DND-41 (cell line): ENCODE data around the gene GPR55.

Source experiments
- ATAC-seq: fragments of 200-7000 bp; cut with Tn5 transposase; 3 replicates; pipeline ENCODE4 v1.9.1; 2021; ENCODE audit warnings: low read depth; ENCODE audit not compliant: insufficient read depth
- DNase-seq: peaks from one replicate; pipeline ENCODE4 v3.0.0-alpha.2; 2020
- H2AFZ ChIP-seq: 2 replicates; pipeline ENCODE4 v1.6.0; 2012; ENCODE audit warnings: low read depth, low read length
- H3K27ac ChIP-seq: 2 replicates; pipeline ENCODE4 v1.5.1; 2012; ENCODE audit warnings: low read length, inconsistent platforms
- H3K27me3 ChIP-seq: fragments of 200-600 bp; sonication (generic); 2 replicates; pipeline ENCODE4 v1.6.0; 2012; ENCODE audit warnings: low read length, mild to moderate bottlenecking, inconsistent platforms; ENCODE audit not compliant: insufficient read depth, poor library complexity
- H3K36me3 ChIP-seq: 2 replicates; pipeline ENCODE4 v1.5.1; 2012; ENCODE audit warnings: low read length, inconsistent platforms; ENCODE audit not compliant: insufficient read depth
- H3K4me1 ChIP-seq: 2 replicates; pipeline ENCODE4 v1.5.1; 2012; ENCODE audit warnings: mild to moderate bottlenecking, low read length; ENCODE audit not compliant: insufficient read depth
- H3K4me2 ChIP-seq: 2 replicates; pipeline ENCODE4 v1.6.0; 2012; ENCODE audit warnings: mild to moderate bottlenecking, moderate library complexity, low read length, inconsistent platforms; ENCODE audit not compliant: insufficient read depth
- H3K4me3 ChIP-seq, 2 experiments: fragments of 200-600 bp in 1 of 2; shearing (Covaris generic) in 1 of 2; 2 replicates each; pipeline ENCODE4 v1.5.1; 2012 to 2016; ENCODE audit warnings: inconsistent platforms in 2 of 2, low read length in 2 of 2, mild to moderate bottlenecking in 2 of 2, low read depth in 1 of 2, moderate library complexity in 1 of 2
- H3K79me2 ChIP-seq: 2 replicates; pipeline ENCODE4 v1.6.0; 2012; ENCODE audit warnings: low read length, inconsistent platforms; ENCODE audit not compliant: insufficient read depth
- H3K9ac ChIP-seq: 2 replicates; pipeline ENCODE4 v1.6.0; 2012; ENCODE audit warnings: low read depth, mild to moderate bottlenecking, inconsistent platforms, low read length, moderate library complexity
- H3K9me3 ChIP-seq: 2 replicates; pipeline ENCODE4 v1.5.1; 2012; ENCODE audit warnings: low read length, moderate library complexity, mild to moderate bottlenecking, inconsistent platforms; ENCODE audit not compliant: insufficient read depth, severe bottlenecking
- H4K20me1 ChIP-seq: 2 replicates; pipeline ENCODE4 v1.6.0; 2012; ENCODE audit warnings: low read length; ENCODE audit not compliant: insufficient read depth
- EZH2 ChIP-seq: IDR thresholded peaks from 3 replicates; pipeline ENCODE4 v1.6.1; 2012; ENCODE audit warnings: borderline replicate concordance, low read depth, mild to moderate bottlenecking, moderate library complexity, low read length, inconsistent platforms; ENCODE audit not compliant: severe bottlenecking
- TF ChIP-seq, protein P1 (sequence below): IDR thresholded peaks from 2 replicates; pipeline ENCODE4 v1.5.1; 2012; ENCODE audit warnings: borderline replicate concordance, low read length, moderate library complexity, mild to moderate bottlenecking; ENCODE audit not compliant: poor library complexity, severe bottlenecking; ENCODE audit errors: extremely low read depth

GPR55 gene

GRCh38 chr2:230930149-230930780, 5.2 kb upstream of the GPR55 start:
- no peaks in the 10 kb centered on the region for H3K9me3 ChIP-seq
- no peak for TF ChIP-seq EZH2
- TF ChIP-seq, protein P1, sequence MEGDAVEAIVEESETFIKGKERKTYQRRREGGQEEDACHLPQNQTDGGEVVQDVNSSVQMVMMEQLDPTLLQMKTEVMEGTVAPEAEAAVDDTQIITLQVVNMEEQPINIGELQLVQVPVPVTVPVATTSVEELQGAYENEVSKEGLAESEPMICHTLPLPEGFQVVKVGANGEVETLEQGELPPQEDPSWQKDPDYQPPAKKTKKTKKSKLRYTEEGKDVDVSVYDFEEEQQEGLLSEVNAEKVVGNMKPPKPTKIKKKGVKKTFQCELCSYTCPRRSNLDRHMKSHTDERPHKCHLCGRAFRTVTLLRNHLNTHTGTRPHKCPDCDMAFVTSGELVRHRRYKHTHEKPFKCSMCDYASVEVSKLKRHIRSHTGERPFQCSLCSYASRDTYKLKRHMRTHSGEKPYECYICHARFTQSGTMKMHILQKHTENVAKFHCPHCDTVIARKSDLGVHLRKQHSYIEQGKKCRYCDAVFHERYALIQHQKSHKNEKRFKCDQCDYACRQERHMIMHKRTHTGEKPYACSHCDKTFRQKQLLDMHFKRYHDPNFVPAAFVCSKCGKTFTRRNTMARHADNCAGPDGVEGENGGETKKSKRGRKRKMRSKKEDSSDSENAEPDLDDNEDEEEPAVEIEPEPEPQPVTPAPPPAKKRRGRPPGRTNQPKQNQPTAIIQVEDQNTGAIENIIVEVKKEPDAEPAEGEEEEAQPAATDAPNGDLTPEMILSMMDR = no peak
- ATAC-seq (no peak), DNase-seq (no peak)
- no peaks in the 10 kb centered on the region for H3K79me2 ChIP-seq
- H4K20me1 ChIP-seq = no peaks in the 10 kb centered on the region
- no peaks in the 10 kb centered on the region for H3K36me3 ChIP-seq
- no peaks in the 10 kb centered on the region for H3K27me3 ChIP-seq
- H2AFZ ChIP-seq = no peak overlapping the region
- no peak overlapping the region for H3K4me2 ChIP-seq
- H3K4me3 ChIP-seq = no peak overlapping the region
- H3K4me1 ChIP-seq = no peaks in the 10 kb centered on the region
- no peak overlapping the region for H3K9ac ChIP-seq
- no peak overlapping the region for H3K27ac ChIP-seq

DNA sequence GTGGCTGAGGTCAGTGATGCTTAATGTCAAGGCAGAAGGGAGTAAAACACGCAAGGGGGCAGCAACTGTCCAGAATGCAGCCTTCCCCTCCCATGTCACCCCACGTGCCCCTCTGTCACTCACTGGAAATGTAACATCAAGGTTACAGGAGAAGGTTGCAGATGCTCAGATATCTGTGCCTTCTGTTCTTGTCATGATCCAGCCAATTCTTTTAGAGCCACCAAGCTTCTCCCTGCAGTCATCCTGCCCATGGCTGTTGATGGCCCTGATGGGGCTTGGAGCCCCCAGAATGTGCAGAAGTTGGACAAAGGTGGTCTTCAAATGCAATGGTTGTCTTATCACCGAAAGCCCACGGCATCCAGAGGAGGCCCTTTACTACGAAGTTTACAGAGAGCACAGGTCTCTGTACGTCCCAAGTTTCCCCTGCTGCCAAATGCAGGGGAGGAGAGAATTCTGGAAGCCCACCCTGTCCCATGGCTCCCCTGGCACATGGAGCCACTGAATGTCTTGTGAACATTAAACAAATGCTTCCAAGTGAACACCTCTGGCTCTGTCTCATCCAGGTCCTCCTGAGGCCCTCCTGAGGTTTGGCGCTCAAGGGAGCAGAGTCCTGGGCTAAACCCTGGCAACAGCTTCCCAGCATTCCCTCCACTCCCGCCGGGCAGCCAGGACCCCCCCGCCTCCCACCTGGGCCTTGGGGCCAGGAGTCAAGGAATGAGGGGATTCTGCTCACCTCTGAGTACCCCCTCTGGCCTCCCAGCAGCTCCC, 4.5 kb upstream of the GPR55 start:
- H3K9ac ChIP-seq = no peak overlapping the region

DNA sequence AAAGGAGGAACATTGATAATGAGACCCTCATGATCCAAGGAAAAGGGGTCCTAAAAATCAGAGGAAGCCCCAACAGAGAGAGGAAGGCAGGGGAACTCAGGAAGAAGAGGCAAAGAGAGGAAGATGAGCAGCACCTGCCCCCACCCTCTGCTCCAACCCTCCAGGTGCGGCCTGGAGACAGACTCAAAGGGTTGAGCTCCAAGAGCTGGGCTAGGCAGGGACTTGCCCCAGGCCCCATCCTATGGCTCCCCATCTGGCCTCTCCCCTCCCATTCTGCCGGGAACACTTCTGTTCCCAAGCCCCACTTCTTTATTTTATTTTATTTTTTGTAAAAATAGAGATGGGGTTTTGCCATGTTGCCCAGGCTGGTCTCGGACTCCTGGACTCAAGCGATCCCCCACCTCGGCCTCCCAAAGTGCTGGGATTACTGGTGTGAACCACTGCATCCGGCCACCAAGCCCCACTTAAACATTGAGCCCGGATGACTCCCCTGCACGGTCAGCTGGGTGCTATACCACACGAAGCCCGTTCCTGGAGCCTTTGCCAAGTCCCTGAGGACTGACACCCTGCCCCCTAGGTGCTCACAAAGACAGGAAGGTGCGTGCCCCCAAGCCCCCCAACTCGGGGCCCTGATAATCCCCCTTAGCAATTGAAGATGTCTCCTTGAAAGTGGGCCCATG, 3.8 kb upstream of the GPR55 start:
- Histone ChIP-seq H4K20me1 (no peaks in the 10 kb centered on the region), H2AFZ (no peak overlapping the region), H3K27me3 (no peaks in the 10 kb centered on the region), H3K4me2 (no peak overlapping the region), H3K4me3 (no peak overlapping the region), H3K79me2 (no peaks in the 10 kb centered on the region), H3K4me1 (no peaks in the 10 kb centered on the region), H3K36me3 (no peaks in the 10 kb centered on the region), H3K9ac (no peak overlapping the region), H3K9me3 (no peaks in the 10 kb centered on the region), H3K27ac (no peak overlapping the region)
- ATAC-seq = no peak
- DNase-seq = no peak
- TF ChIP-seq, protein P1 = no peak
- no peak for TF ChIP-seq EZH2

More for the DNA sequence above, 4.5 kb upstream of the GPR55 start:
- no peaks in the 10 kb centered on the region for H3K36me3 ChIP-seq
- no peak overlapping the region for H3K4me3 ChIP-seq
- DNase-seq (no peak), ATAC-seq (no peak)
- H3K79me2 ChIP-seq = no peaks in the 10 kb centered on the region
- no peaks in the 10 kb centered on the region for H3K9me3 ChIP-seq
- no peak overlapping the region for H3K27ac ChIP-seq
- H3K4me1 ChIP-seq = no peaks in the 10 kb centered on the region
- no peak for TF ChIP-seq EZH2
- TF ChIP-seq, protein P1 = no peak
- H2AFZ ChIP-seq = no peak overlapping the region
- H4K20me1 ChIP-seq = no peaks in the 10 kb centered on the region
- no peak overlapping the region for H3K4me2 ChIP-seq
- H3K27me3 ChIP-seq = no peaks in the 10 kb centered on the region
